Measurements from ENCODE around the gene BBS4.

The BBS4 gene

DNA sequence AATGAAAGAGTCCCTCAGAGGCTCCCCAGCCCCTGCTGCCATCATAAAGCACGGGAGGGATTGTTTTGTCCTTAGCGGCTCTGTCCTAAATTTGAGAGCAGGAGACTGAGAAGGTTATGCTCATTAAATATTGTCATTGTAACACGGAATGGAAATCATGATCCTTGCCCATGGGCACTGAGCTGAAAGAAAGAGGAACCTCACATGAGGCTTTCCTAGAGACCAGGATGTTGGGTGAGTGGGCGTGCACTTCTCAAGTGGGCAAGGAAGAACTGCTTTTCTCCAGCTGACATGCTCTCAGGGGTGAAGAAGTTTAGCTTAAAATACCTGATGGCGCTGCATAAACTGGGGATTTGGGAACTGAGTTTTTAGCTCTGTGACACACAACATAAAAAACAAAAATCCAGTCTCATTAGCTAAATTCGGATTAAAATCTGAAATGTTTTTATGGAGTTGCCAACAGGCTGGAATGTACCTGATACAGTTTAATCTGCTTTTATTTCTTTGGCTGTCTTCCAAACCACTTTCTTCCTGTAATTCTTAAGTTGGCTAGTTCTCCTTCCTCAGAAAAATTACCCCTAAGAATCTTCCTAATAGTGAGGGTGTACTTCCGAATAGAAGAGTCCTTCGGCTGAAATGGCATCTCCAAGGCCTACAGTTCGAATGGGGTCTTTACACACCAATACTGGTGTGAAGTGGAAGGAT lies 65.9 kb downstream of the BBS4 start:
- no peaks in the 10 kb centered on the region for H4K20me1 ChIP-seq (ENCODE audit: insufficient read depth, low read length)
- no peaks in the 10 kb centered on the region for H3K9me2 ChIP-seq (replicated peaks; ENCODE audit: insufficient read depth, low read length)
- H3K4me2 ChIP-seq (ENCODE audit: low read depth, low read length): no peak overlapping the region
- no peaks in the 10 kb centered on the region for H3K4me1 ChIP-seq (ENCODE audit: low read length)
- H3K27me3 ChIP-seq (replicated peaks; ENCODE audit: insufficient read depth, low read length): no peaks in the 10 kb centered on the region
- H2AFZ ChIP-seq (ENCODE audit: low read length): no peak overlapping the region
- no peak overlapping the region for H3K27ac ChIP-seq (ENCODE audit: low read length)
- H3K9me3 ChIP-seq (replicated peaks; ENCODE audit: insufficient read depth, low read length): no peaks in the 10 kb centered on the region
- H3F3A ChIP-seq (ENCODE audit: insufficient read depth, low read length): no peaks in the 10 kb centered on the region
- no peaks in the 10 kb centered on the region for H3K79me2 ChIP-seq (ENCODE audit: low read length)
- H3K36me3 ChIP-seq (replicated peaks; ENCODE audit: insufficient read depth, low read length): peaks cover 16% of the 10 kb centered on the region
- no peak overlapping the region for H3K4me3 ChIP-seq (ENCODE audit: low read length)
- no peak overlapping the region for H3K9ac ChIP-seq (ENCODE audit: low read length)
- no peak for DNase-seq
- TF ChIP-seq, protein P1, sequence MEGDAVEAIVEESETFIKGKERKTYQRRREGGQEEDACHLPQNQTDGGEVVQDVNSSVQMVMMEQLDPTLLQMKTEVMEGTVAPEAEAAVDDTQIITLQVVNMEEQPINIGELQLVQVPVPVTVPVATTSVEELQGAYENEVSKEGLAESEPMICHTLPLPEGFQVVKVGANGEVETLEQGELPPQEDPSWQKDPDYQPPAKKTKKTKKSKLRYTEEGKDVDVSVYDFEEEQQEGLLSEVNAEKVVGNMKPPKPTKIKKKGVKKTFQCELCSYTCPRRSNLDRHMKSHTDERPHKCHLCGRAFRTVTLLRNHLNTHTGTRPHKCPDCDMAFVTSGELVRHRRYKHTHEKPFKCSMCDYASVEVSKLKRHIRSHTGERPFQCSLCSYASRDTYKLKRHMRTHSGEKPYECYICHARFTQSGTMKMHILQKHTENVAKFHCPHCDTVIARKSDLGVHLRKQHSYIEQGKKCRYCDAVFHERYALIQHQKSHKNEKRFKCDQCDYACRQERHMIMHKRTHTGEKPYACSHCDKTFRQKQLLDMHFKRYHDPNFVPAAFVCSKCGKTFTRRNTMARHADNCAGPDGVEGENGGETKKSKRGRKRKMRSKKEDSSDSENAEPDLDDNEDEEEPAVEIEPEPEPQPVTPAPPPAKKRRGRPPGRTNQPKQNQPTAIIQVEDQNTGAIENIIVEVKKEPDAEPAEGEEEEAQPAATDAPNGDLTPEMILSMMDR (IDR thresholded peaks at IDR 0.05; ENCODE audit: low read length): no peak
- TF ChIP-seq EZH2phosphoT487 (IDR thresholded peaks at IDR 0.05; ENCODE audit: low read length): no peak
- TF ChIP-seq EZH2 (optimal IDR thresholded peaks at IDR 0.05; ENCODE audit: low read depth, low read length): no peak

DNA sequence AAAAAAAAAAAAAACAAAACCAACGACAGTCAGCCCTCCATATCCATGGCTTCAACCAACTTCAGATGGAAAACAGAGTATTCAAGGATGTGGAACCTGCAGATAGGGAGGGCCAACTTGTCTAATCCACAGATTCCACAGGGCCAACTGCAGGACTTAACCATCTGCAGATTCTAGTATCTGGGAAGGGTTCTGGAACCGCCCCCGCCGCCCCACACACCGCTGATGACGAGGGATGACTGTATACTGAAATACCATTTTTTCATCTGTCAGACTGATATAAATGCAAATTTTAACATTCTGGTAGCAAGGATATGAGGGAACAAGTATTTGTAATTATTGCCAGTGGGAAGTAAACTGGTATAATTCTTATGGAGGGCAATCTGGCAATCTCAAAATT lies 68.1 kb downstream of the BBS4 start:
- Histone ChIP-seq H3K79me2 (ENCODE audit: low read length) (no peaks in the 10 kb centered on the region), H2AFZ (ENCODE audit: low read length) (no peak overlapping the region), H3F3A (ENCODE audit: insufficient read depth, low read length) (no peaks in the 10 kb centered on the region), H3K4me1 (ENCODE audit: low read length) (no peaks in the 10 kb centered on the region), H3K36me3 (replicated peaks; ENCODE audit: insufficient read depth, low read length) (peaks cover 16% of the 10 kb centered on the region), H4K20me1 (ENCODE audit: insufficient read depth, low read length) (no peaks in the 10 kb centered on the region), H3K27me3 (replicated peaks; ENCODE audit: insufficient read depth, low read length) (no peaks in the 10 kb centered on the region), H3K9me2 (replicated peaks; ENCODE audit: insufficient read depth, low read length) (no peaks in the 10 kb centered on the region), H3K9ac (ENCODE audit: low read length) (no peak overlapping the region), H3K9me3 (replicated peaks; ENCODE audit: insufficient read depth, low read length) (no peaks in the 10 kb centered on the region), H3K4me3 (ENCODE audit: low read length) (no peak overlapping the region), H3K27ac (ENCODE audit: low read length) (no peak overlapping the region), H3K4me2 (ENCODE audit: low read depth, low read length) (no peak overlapping the region)
- TF ChIP-seq EZH2phosphoT487 (IDR thresholded peaks at IDR 0.05; ENCODE audit: low read length) (no peak), EZH2 (optimal IDR thresholded peaks at IDR 0.05; ENCODE audit: low read depth, low read length) (no peak)
- TF ChIP-seq, protein P1 (IDR thresholded peaks at IDR 0.05; ENCODE audit: low read length): no peak
- no peak for DNase-seq

DNA sequence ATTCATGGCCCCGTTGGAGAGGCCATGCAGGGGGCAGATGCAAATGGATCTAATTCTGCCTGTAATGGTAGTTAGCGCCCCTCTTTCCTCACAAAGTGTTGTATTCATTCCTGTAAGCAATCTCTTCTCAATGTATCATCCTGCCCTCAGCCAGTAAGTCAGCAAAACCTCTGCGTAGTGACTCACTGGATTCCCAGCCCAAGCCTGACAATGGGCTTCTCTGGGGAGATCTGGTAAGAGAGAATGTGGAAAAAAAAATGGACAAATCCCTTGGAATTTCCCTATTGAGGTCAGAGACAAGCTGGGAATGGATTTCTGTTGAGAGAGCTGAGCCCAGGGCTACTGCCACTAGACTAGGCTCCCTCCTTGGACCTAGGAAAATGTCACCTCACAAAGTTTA lies 72.2 kb downstream of the BBS4 start:
- H3K4me3 ChIP-seq (ENCODE audit: low read length): no peak overlapping the region
- H4K20me1 ChIP-seq (ENCODE audit: insufficient read depth, low read length): no peaks in the 10 kb centered on the region
- peaks cover 17% of the 10 kb centered on the region; the same call in 1 of the 2 replicates for H3K79me2 ChIP-seq (ENCODE audit: low read length)
- no peaks in the 10 kb centered on the region for H3K9me3 ChIP-seq (replicated peaks; ENCODE audit: insufficient read depth, low read length)
- TF ChIP-seq EZH2phosphoT487 (IDR thresholded peaks at IDR 0.05; ENCODE audit: low read length) (no peak), EZH2 (optimal IDR thresholded peaks at IDR 0.05; ENCODE audit: low read depth, low read length) (no peak)
- TF ChIP-seq, protein P1 (IDR thresholded peaks at IDR 0.05; ENCODE audit: low read length): no peak
- no peak overlapping the region for H3K9ac ChIP-seq (ENCODE audit: low read length)
- peaks cover 9% of the 10 kb centered on the region for H3K36me3 ChIP-seq (replicated peaks; ENCODE audit: insufficient read depth, low read length)
- H3K27me3 ChIP-seq (replicated peaks; ENCODE audit: insufficient read depth, low read length): no peaks in the 10 kb centered on the region
- H3K9me2 ChIP-seq (replicated peaks; ENCODE audit: insufficient read depth, low read length): no peaks in the 10 kb centered on the region
- no peaks in the 10 kb centered on the region for H3F3A ChIP-seq (ENCODE audit: insufficient read depth, low read length)
- H2AFZ ChIP-seq (ENCODE audit: low read length): no peak overlapping the region
- no peaks in the 10 kb centered on the region for H3K4me1 ChIP-seq (ENCODE audit: low read length)
- H3K27ac ChIP-seq (ENCODE audit: low read length): no peak overlapping the region
- DNase-seq: no peak
- no peak overlapping the region for H3K4me2 ChIP-seq (ENCODE audit: low read depth, low read length)

All from MM.1S (cell line).